ENCODE measurements around the gene TAS2R30. TPM values are rescaled to one million over a fixed set of nuclear protein-coding genes. Genes with fewer than 3 reads are reported as not detected.
"Not testable (repeated sequence)": the region's sequence is repeated elsewhere in the genome, so short reads cannot be mapped to it uniquely, and the experiment has no call there.

Gene TAS2R30
- total and polyA plus RNA-seq, 8 donors, result 2.9 to 26.3 (median 22.8) TPM; not detected in 4

GRCh38 chr12:11130999-11131398, 3.4 kb downstream of the TAS2R30 start:
- no peaks in the 10 kb centered on the region for H3K27me3 ChIP-seq
- H3K36me3 ChIP-seq, result peaks cover 0 to 6% (median 3%) of the 10 kb centered on the region in 4 donors
- peaks cover 0 to 16% (median 0%) of the 10 kb centered on the region in 4 donors for H3K4me1 ChIP-seq
- TF ChIP-seq POLR2A (IDR thresholded peaks at IDR 0.05), result no peak
- no peak for TF ChIP-seq POLR2AphosphoS5 (IDR thresholded peaks at IDR 0.05)
- TF ChIP-seq CTCF (IDR thresholded peaks at IDR 0.05), result no peak
- no peak overlapping the region for H3K27ac ChIP-seq
- intact Hi-C loops (cut with DNase I; ENCODE audit: low total_unique reads), result no loop called here
- H3K4me3 ChIP-seq, result no peak overlapping the region
- no peaks in the 10 kb centered on the region for H3K9me3 ChIP-seq
- 1 to 80% (median 65%) methylated on average over 2 of the region's 2 CpGs for WGBS, 5 donors
- DNase-seq, result no peak

- DNase-seq, result no peak
- 93 to 97% (median 97%) methylated on average over 3 of the region's 3 CpGs for whole genome bisulfite sequencing, 5 donors
- H3K4me1 ChIP-seq, result peaks cover 0 to 16% (median 0%) of the 10 kb centered on the region in 4 donors
- H3K27ac ChIP-seq, result no peak overlapping the region
- no peaks in the 10 kb centered on the region for H3K27me3 ChIP-seq
- TF ChIP-seq CTCF (IDR thresholded peaks at IDR 0.05) (no peak), EP300 (IDR thresholded peaks at IDR 0.05) (no peak), POLR2AphosphoS5 (IDR thresholded peaks at IDR 0.05) (no peak), POLR2A (IDR thresholded peaks at IDR 0.05) (no peak)
- intact Hi-C loops (cut with DNase I; ENCODE audit: low total_unique reads), result no loop called here
- peaks cover 0 to 6% (median 3%) of the 10 kb centered on the region in 4 donors for H3K36me3 ChIP-seq
- H3K9me3 ChIP-seq, result no peaks in the 10 kb centered on the region
- H3K4me3 ChIP-seq, result no peak overlapping the region
These were observed 4.1 kb downstream of the TAS2R30 start for GRCh38 chr12:11130382-11130781.

GRCh38 chr12:11114130-11114529, 20.3 kb downstream of the TAS2R30 start:
- WGBS, 5 donors, result 93 to 100% (median 97%) methylated on average over 1 of the region's 1 CpG
- H3K27ac ChIP-seq; H3K27me3 ChIP-seq; H3K4me1 ChIP-seq; intact Hi-C loops (cut with DNase I; ENCODE audit: low total_unique reads); DNase-seq; H3K4me3 ChIP-seq: not testable (repeated sequence)
- Histone ChIP-seq H3K36me3 (peaks cover 0 to 17% (median 7%) of the 10 kb centered on the region in 4 donors), H3K9me3 (peaks cover 0 to 24% (median 5%) of the 10 kb centered on the region in 4 donors)

GRCh38 chr12:11111213-11111612, 23.2 kb downstream of the TAS2R30 start:
- WGBS, 5 donors, result 87 to 97% (median 90%) methylated on average over 1 of the region's 1 CpG
- intact Hi-C loops (cut with DNase I; ENCODE audit: low total_unique reads); DNase-seq: not testable (repeated sequence)

GRCh38 chr12:11108862-11109261, 25.6 kb downstream of the TAS2R30 start:
- intact Hi-C loops (cut with DNase I; ENCODE audit: low total_unique reads), result no loop called here
- Histone ChIP-seq H3K36me3 (peaks cover 0 to 9% (median 4%) of the 10 kb centered on the region in 4 donors), H3K4me1 (no peaks in the 10 kb centered on the region), H3K4me3 (no peak overlapping the region), H3K9me3 (peaks cover 0 to 24% (median 5%) of the 10 kb centered on the region in 4 donors), H3K27me3 (no peaks in the 10 kb centered on the region), H3K27ac (no peak overlapping the region)
- TF ChIP-seq CTCF (IDR thresholded peaks at IDR 0.05), result no peak
- no peak for TF ChIP-seq POLR2A (IDR thresholded peaks at IDR 0.05)
- TF ChIP-seq POLR2AphosphoS5 (IDR thresholded peaks at IDR 0.05), result no peak
- TF ChIP-seq EP300 (IDR thresholded peaks at IDR 0.05), result no peak
- no peak for DNase-seq
- whole genome bisulfite sequencing, 5 donors, result 92 to 100% (median 93%) methylated on average over 2 of the region's 2 CpGs

More at GRCh38 chr12:11111213-11111612, 23.2 kb downstream of the TAS2R30 start:
- not testable (repeated sequence) for H3K36me3 ChIP-seq, H3K4me3 ChIP-seq, H3K27me3 ChIP-seq, H3K27ac ChIP-seq, H3K4me1 ChIP-seq
- H3K9me3 ChIP-seq, result peaks cover 0 to 24% (median 5%) of the 10 kb centered on the region in 4 donors

Data from stomach (tissue), 9 donors.